Suprapubic skin (tissue), 4 donors: ENCODE results near the gene FRYL.

ENCODE experiments used
- EP300 ChIP-seq: sonication (generic); formaldehyde crosslinking; IDR thresholded peaks from one replicate; pipeline ENCODE4 v1.6.1; 2017; ENCODE audit warnings: antibody characterized with exemption
- POLR2A ChIP-seq, 2 donors: fragments of 450-650 bp; IDR thresholded peaks; one replicate each; pipeline ENCODE4 v1.6.1; 2017; ENCODE audit warnings: antibody characterized with exemption in 2 of 2, mild to moderate bottlenecking in 2 of 2, moderate library complexity in 2 of 2
- POLR2AphosphoS5 ChIP-seq, 3 donors: sonication (generic); formaldehyde crosslinking; IDR thresholded peaks; one replicate each; pipeline ENCODE4 v1.6.1; 2017; ENCODE audit warnings: antibody characterized with exemption in 3 of 3
- TF ChIP-seq, protein P1 (sequence below), 2 donors: fragments of 200-600 bp in 1 of 2; fragments of 450-650 bp in 1 of 2; sonication (generic) in 1 of 2; IDR thresholded peaks; one replicate each; pipeline ENCODE4 v1.5.1; 2016 to 2019; ENCODE audit warnings: antibody characterized with exemption in 2 of 2, mild to moderate bottlenecking in 1 of 2, moderate library complexity in 1 of 2

DNA sequence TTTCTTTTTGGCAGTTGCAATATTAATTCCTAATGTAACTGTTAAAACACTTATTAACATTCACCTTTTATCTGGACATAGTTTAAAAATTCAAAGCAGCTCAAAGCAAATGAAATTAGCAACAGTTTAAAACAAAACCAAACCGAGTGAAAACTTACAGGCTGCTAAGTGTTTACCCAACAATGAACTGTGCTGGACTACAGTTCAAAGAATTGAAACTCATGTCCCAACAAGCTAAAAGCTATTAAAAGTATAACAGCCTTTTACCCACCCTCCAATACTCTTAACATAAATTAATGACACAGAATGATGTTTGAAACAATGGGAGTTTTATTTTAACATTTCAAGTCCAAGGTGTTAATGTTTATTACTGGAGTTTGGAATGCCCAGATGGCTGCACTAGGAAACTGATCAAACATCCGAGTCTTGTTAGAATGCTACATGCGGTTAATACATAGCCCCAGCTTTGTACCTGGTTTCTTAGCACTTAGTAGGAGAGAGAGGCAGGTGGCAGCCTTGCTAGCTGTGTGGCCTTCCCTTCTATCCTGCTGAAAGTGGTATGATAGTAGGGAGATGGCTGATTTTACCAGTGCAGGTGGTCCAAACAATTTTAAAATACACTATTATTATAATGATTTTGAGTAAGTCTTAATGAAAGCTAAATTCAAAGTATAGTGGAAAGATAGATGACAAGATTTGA, 21.1 kb upstream of the FRYL start:
- TF ChIP-seq, protein P1, sequence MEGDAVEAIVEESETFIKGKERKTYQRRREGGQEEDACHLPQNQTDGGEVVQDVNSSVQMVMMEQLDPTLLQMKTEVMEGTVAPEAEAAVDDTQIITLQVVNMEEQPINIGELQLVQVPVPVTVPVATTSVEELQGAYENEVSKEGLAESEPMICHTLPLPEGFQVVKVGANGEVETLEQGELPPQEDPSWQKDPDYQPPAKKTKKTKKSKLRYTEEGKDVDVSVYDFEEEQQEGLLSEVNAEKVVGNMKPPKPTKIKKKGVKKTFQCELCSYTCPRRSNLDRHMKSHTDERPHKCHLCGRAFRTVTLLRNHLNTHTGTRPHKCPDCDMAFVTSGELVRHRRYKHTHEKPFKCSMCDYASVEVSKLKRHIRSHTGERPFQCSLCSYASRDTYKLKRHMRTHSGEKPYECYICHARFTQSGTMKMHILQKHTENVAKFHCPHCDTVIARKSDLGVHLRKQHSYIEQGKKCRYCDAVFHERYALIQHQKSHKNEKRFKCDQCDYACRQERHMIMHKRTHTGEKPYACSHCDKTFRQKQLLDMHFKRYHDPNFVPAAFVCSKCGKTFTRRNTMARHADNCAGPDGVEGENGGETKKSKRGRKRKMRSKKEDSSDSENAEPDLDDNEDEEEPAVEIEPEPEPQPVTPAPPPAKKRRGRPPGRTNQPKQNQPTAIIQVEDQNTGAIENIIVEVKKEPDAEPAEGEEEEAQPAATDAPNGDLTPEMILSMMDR (IDR thresholded peaks at IDR 0.05), result no peak
- TF ChIP-seq POLR2A (IDR thresholded peaks at IDR 0.05) (no peak), EP300 (no peak), POLR2AphosphoS5 (IDR thresholded peaks at IDR 0.05) (no peak)
